Peyer's patch (tissue), 4 donors: ENCODE results near the gene NNT.
"Not testable (repeated sequence)": the region's sequence is repeated elsewhere in the genome, so short reads cannot be mapped to it uniquely, and the experiment has no call there.

Experiments used
- CTCF ChIP-seq, 6 experiments: fragments of 450-650 bp in 4 of 6; fragments of 200-600 bp in 2 of 6; sonication (generic) in 1 of 6; IDR thresholded peaks; one replicate each; pipeline ENCODE4 v1.5.1; 2017 to 2019; ENCODE audit warnings: antibody characterized with exemption in 6 of 6, mild to moderate bottlenecking in 3 of 6, moderate library complexity in 1 of 6
- POLR2A ChIP-seq, 2 donors: fragments of 450-650 bp; IDR thresholded peaks; one replicate each; pipeline ENCODE4 v1.5.1; 2017; ENCODE audit warnings: antibody characterized with exemption in 2 of 2, mild to moderate bottlenecking in 2 of 2, moderate library complexity in 2 of 2

- not testable (repeated sequence) for TF ChIP-seq CTCF, POLR2A (IDR thresholded peaks at IDR 0.05)
Measured at GRCh38 chr5:43665749-43666148, 62.8 kb downstream of the NNT start.
